ENCODE data around the gene DCD.

DCD gene

GRCh38 chr12:54605138-54605970 is 42.8 kb downstream of the DCD start:
- no peak for DNase-seq

DNA sequence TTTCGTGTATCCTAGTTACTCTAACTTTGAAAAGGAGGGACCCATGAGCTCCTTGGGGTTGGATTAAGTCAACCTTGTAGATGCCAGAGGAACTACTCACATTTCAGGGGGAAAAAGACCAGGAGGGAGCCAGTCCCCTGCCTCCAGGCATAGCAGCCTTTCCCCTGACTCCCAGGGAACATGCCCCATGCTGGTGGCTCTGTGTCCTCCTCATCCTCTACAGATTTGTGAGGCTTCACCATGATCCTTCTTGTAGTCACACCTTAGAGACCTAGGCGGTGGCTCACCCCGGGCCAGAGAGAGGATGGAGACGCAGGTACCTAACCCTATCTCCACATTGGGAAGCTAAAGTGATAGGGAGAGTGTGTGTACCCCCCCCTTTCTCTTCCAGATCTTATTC is 43.7 kb downstream of the DCD start:
- no peak for DNase-seq

GRCh38 chr12:54603872-54604271 is 44.3 kb downstream of the DCD start:
- DNase-seq = no peak

DNA sequence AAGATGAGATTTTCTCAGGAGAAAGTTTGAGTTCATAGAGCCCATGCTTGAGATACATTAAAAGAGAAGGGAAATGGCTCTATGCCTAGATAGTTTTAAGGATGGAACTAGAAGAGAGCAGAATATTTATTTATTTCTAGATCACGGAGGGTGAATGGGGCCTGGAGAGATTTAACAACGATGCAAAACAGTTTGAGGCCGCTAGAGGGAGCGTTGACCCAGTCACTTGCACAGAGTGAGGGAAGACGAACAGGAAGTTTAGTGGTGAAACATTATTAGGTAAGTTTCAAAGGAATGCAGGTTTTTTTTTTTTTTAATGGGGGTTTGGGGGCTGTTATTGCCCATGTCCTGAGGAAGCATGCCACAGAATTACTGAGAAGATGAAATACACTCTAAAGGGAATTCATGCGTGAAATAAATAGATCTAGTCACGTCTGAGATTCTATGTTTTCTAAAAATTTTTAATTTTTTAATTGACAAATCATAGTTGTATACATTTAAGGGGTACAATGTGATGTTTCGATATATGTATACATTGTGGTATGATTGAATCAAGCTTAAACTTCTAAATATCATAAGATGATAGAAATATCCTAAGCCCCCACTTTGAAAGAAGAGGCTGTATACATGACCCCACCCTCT is 44.9 kb downstream of the DCD start:
- DNase-seq = peak; percentile 66

- no peak for DNase-seq
These were observed 45.5 kb downstream of the DCD start for GRCh38 chr12:54602661-54603060.

- no peak for DNase-seq
These were observed 46.3 kb downstream of the DCD start for GRCh38 chr12:54601841-54602240.

DNA sequence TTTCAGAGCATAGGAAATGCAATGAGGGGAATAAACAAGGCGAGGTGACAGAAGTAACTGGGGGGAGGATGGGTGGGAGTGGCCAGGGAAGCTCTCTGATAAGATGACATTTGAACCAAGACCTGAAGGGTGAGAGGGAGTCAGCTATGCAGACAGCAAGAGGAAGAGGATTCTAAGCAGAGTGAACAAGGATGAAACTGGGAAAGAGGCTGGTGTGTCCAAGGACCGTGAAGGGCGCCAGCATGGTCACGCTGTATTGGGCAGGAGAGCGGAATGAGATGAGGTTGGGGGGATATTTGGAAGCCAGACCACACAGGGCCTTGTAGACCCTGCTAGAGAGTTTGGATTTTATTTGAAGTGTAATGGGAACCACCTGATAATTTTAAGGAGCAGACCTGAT is 49.2 kb downstream of the DCD start:
- DNase-seq = no peak

DNA sequence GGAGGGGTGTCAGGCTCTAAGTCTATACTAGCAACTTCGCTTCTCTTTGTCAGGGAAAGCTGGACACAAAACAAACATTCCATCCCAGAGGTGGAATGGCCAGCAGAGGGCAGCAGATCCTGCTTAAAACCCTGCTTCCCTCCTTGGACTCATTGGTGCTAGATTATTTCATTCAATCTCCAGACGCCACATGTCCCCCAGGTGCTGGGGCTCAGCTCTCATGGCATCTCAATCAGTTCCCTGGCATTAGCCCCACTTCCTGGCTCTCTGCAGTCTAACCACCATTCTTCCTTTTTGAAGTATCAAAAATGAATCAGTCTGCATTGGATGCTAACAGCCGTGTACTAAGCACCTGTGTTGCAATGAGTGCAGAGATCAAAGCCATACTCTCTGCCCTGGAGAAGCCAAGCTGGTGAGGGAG is 51.6 kb downstream of the DCD start:
- peak; percentile 54 for DNase-seq

- DNase-seq = no peak
These were observed 52.7 kb downstream of the DCD start for GRCh38 chr12:54595471-54595870.

All from activated naive CD4-positive, alpha-beta T cell treated with Interleukin-2 at 50 U/mL for 16 hours (primary cell).